Prostate gland (tissue), 2 donors: ENCODE results near the gene SH2D3C. TPM values are rescaled to one million over a fixed set of nuclear protein-coding genes. Genes with fewer than 3 reads are reported as not detected.

Experiments
- DNase-seq: peaks from one replicate; pipeline ENCODE4 v3.0.0-alpha.2; 2019; ENCODE audit warnings: low spot score
- H3K27ac ChIP-seq, 2 donors: fragments of 200-600 bp; sonication (generic); 2 replicates each; pipeline ENCODE4 v1.5.1; 2017 to 2019
- H3K27me3 ChIP-seq: fragments of 200-600 bp; sonication (generic); replicated peaks from 2 replicates; pipeline ENCODE4 v1.5.1; 2019; ENCODE audit not compliant: insufficient read depth
- H3K36me3 ChIP-seq, 2 donors: fragments of 200-600 bp; sonication (generic); 1 replicate in 1 of 2; 2 replicates in 1 of 2; pipeline versions ENCODE4 v1.5.1 to v1.8.1; 2017 to 2019
- H3K4me1 ChIP-seq: fragments of 200-600 bp; sonication (generic); replicated peaks from 2 replicates; pipeline ENCODE4 v1.5.1; 2019
- H3K4me3 ChIP-seq, 2 donors: fragments of 200-600 bp; sonication (generic); 2 replicates each; pipeline ENCODE4 v1.5.1; 2017 to 2019
- H3K9me3 ChIP-seq: fragments of 200-600 bp; sonication (generic); 2 replicates; pipeline ENCODE4 v1.5.1; 2017
- POLR2A ChIP-seq: fragments of 450-650 bp; IDR thresholded peaks from one replicate; pipeline ENCODE4 v1.6.1; 2016; ENCODE audit warnings: antibody characterized with exemption, mild to moderate bottlenecking
- POLR2AphosphoS5 ChIP-seq: sonication (generic); formaldehyde crosslinking; IDR thresholded peaks from one replicate; pipeline ENCODE4 v1.6.1; 2017; ENCODE audit warnings: antibody characterized with exemption
- WGBS: methylation state at CpG from one replicate; pipeline ENCODE4 v1.1.5; 2018; 5-methylcytosine and 5-hydroxymethylcytosine counted together
- intact Hi-C: fragments of 100-400 bp; cut with DNase I; formaldehyde crosslinking; loops from one replicate; pipeline ENCODE4 v1.14.2; 2022
- total RNA-seq, 2 donors: library from RNA; depleted of rRNA; stranded (reverse); fragments of >200 nt; gene quantifications; one replicate each; pipeline ENCODE4 v1.1.0, GENCODE V29; 2016
- TF ChIP-seq, protein P1 (sequence below), 4 experiments: fragments of 200-600 bp in 2 of 4; fragments of 450-650 bp in 2 of 4; sonication (generic) in 2 of 4; IDR thresholded peaks; 1 replicate in 3 of 4; 2 replicates in 1 of 4; pipeline ENCODE4 v1.5.1; 2016 to 2019; ENCODE audit warnings: antibody characterized with exemption in 4 of 4, mild to moderate bottlenecking in 2 of 4, moderate library complexity in 2 of 4

Gene SH2D3C
- total RNA-seq, 2 donors from 2014 or later: 5.5 to 11.4 TPM

- 50% methylated on average over 14 of the region's 14 CpGs for WGBS
- H3K4me3 ChIP-seq: no peak overlapping the region
- TF ChIP-seq POLR2AphosphoS5 (peak; percentile 44), POLR2A (no peak)
- peak overlapping the region; percentile 53 to 65 for H3K27ac ChIP-seq
- intact Hi-C loops: no loop called here
- H3K4me1 ChIP-seq: peaks cover 14% of the 10 kb centered on the region
- H3K36me3 ChIP-seq: peaks cover 6% of the 10 kb centered on the region in 2 donors
- peak; percentile 53 for DNase-seq
- H3K9me3 ChIP-seq: no peaks in the 10 kb centered on the region
- H3K27me3 ChIP-seq: no peaks in the 10 kb centered on the region
Measured at GRCh38 chr9:127794001-127794791, 15.7 kb upstream of the SH2D3C start.

GRCh38 chr9:127793093-127793708 lies 14.7 kb upstream of the SH2D3C start:
- H3K27me3 ChIP-seq: no peaks in the 10 kb centered on the region
- H3K36me3 ChIP-seq: peaks cover 15 to 16% of the 10 kb centered on the region in 2 donors
- H3K27ac ChIP-seq: peak overlapping the region; percentile 53 to 65
- no peaks in the 10 kb centered on the region for H3K9me3 ChIP-seq
- WGBS: 61% methylated on average over 8 of the region's 8 CpGs
- intact Hi-C loops: no loop called here
- H3K4me1 ChIP-seq: peaks cover 14% of the 10 kb centered on the region
- H3K4me3 ChIP-seq: no peak overlapping the region
- no peak for DNase-seq
- TF ChIP-seq POLR2AphosphoS5: no peak
- no peak for TF ChIP-seq POLR2A
- TF ChIP-seq, protein P1, sequence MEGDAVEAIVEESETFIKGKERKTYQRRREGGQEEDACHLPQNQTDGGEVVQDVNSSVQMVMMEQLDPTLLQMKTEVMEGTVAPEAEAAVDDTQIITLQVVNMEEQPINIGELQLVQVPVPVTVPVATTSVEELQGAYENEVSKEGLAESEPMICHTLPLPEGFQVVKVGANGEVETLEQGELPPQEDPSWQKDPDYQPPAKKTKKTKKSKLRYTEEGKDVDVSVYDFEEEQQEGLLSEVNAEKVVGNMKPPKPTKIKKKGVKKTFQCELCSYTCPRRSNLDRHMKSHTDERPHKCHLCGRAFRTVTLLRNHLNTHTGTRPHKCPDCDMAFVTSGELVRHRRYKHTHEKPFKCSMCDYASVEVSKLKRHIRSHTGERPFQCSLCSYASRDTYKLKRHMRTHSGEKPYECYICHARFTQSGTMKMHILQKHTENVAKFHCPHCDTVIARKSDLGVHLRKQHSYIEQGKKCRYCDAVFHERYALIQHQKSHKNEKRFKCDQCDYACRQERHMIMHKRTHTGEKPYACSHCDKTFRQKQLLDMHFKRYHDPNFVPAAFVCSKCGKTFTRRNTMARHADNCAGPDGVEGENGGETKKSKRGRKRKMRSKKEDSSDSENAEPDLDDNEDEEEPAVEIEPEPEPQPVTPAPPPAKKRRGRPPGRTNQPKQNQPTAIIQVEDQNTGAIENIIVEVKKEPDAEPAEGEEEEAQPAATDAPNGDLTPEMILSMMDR (IDR thresholded peaks at IDR 0.05): no peak

DNA sequence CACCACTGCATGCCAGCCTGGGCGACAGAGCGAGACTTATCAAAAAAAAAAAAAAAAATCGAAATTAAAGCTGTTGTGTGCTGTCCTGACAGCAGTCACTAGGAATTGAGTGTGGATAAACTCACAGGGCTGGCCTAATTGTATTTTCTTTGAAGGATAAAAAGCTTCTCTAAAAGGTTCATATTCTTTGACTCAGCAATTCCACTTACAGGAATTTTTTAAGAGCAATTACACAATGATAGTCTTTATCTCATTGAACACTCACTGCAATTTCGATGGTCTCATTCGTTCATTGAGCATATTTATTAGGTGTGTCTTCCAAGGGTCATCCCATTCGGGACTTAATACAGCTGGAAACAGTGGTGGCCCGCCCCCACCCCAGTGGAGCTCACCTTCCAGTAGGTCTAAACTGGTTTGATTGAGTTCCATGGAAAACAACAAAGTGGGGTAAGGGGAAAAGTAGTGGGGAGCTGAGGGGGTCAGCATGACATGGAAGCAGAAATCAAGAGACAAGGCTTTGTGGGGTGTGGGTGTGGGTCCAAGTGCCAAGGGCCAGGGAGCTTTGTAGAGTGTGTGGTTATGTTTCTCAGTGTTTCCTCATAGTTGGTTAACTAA lies 14.1 kb upstream of the SH2D3C start:
- intact Hi-C loops: no loop called here
- Histone ChIP-seq H3K4me1 (peaks cover 15% of the 10 kb centered on the region), H3K27me3 (no peaks in the 10 kb centered on the region), H3K36me3 (peaks cover 16 to 22% of the 10 kb centered on the region in 2 donors), H3K9me3 (no peaks in the 10 kb centered on the region), H3K27ac (peak overlapping the region in 1 of 2 donors; percentile 65), H3K4me3 (no peak overlapping the region)
- TF ChIP-seq POLR2A: no peak
- DNase-seq: no peak
- WGBS: 78% methylated on average over 7 of the region's 7 CpGs

DNA sequence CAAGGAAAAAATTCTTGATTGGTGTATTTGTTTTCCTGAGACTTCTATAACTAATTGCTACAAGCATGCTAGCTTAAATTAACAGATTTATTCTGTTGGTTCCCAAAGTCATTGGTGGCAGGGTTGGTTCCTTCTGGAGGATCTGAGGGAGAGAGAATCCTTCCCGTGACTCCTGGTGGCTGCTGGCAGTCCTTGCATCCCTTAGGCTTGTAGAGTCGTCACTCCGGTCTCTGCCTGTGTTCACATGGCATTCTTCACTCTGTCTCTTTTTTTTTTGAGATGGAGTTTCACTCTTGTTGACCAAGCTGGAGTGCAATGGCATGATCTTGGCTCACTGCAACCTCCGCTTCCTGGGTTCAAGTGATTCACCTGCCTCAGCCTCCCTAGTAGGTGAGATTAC lies 12.6 kb upstream of the SH2D3C start:
- Histone ChIP-seq H3K9me3 (no peaks in the 10 kb centered on the region), H3K27me3 (no peaks in the 10 kb centered on the region), H3K36me3 (peaks cover 16 to 25% of the 10 kb centered on the region in 2 donors), H3K27ac (no peak overlapping the region), H3K4me3 (no peak overlapping the region), H3K4me1 (peaks cover 17% of the 10 kb centered on the region)
- no peak for TF ChIP-seq POLR2A
- TF ChIP-seq POLR2AphosphoS5: no peak
- TF ChIP-seq, protein P1 (IDR thresholded peaks at IDR 0.05): no peak
- WGBS: 88% methylated on average over 4 of the region's 4 CpGs
- intact Hi-C loops: no loop called here
- DNase-seq: no peak

DNA sequence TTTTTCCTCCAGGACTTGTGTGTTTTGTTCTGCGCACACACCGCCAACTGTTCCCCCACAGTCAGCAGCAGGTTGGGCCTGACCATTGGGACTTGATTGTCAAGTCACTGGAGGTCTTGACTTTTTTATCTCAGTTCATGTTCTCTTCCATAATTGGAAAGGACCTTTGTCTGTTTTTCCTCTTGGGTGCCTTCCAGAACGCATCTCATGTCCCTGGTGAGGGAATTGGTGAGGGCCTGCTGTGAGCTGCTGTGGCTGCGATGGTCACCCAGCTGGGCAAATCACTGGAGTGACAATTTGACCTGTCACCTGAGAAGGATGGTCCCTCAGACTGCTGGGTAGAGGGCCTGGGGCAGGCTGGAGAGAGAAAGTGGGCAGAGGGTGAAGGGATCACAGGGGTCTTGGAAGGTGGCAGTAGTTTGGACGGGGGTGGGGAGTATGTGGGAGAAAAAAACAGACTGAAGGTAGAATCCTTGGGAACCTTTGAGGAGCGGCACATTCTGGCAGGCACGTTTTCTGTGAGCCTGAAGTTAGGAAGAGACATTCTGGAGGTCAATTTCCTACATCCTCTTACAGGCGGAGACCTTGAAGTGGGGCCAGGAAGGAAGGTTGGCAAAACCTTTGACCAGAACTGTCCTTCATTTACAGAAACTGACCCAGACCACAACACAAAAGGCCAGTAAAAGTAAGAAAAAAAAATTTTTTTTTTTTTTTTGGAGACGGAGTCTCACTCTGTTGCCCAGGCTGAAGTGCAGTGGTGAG lies 11.8 kb upstream of the SH2D3C start:
- H3K36me3 ChIP-seq: peaks cover 16 to 25% of the 10 kb centered on the region in 2 donors
- WGBS: 87% methylated on average over 9 of the region's 9 CpGs
- intact Hi-C loops: no loop called here
- no peak overlapping the region for H3K27ac ChIP-seq
- TF ChIP-seq, protein P1 (IDR thresholded peaks at IDR 0.05): no peak
- no peak for TF ChIP-seq POLR2A
- TF ChIP-seq POLR2AphosphoS5: no peak
- no peak overlapping the region for H3K4me3 ChIP-seq
- peaks cover 17% of the 10 kb centered on the region for H3K4me1 ChIP-seq
- no peaks in the 10 kb centered on the region for H3K9me3 ChIP-seq
- no peaks in the 10 kb centered on the region for H3K27me3 ChIP-seq
- no peak for DNase-seq
